ENCODE measurements around the gene C10orf62. TPM values are rescaled to one million over a fixed set of nuclear protein-coding genes. Genes with fewer than 3 reads are reported as not detected.

Gene C10orf62
- total RNA-seq, 1 experiment from 2014 or later, result not detected

DNA sequence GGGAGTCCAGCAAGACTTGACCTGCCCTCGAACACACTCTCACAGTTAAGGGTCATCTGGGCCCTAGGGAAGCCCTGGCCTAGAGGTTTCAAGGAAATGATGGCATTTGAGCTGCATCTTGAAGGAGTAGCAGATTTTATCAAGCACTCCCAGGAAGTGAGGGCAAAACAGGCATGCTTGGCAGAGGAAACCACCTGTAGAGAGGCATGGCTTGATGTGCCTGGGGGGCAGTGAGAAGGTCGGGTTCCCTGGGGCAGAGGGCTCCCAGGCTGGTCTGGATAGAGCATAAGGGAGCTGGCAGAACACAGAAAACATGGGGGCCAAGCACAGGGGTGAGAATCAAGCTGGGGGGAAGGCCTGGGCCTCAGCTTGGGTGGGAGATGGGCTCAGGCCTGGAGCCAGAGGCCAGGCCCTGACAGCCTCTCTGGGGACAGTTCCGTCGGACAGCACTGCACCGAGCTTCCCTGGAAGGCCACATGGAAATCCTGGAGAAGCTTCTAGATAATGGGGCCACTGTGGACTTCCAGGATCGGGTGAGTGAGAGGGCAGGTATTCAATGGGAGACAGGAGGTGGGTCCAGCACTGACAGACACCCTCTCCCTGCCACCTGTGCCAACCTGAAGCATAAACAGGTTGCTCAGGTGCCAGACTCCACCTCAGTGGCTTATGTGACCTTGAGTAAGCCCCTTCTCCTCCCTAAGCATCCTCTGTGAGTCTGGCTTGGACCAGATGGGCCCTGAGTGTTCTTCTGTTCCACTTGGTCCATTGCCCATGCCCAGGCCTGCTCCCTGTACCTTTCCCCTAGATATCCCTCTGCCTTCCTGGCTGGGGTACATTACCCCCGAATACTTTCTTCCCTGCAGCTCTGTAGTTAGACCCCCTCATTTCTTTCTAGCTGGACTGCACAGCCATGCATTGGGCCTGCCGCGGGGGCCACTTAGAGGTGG lies 8.8 kb upstream of the C10orf62 start:
- Mint-ChIP-seq H3K36me3 (no peaks in the 10 kb centered on the region), H3K9me3 (no peaks in the 10 kb centered on the region), H3K27ac (no peak overlapping the region), H3K4me1 (0 out of 2 replicates have a peak, but pooled peaks cover 7% of the 10 kb centered on the region), H3K4me3 (no peak overlapping the region), H3K27me3 (ENCODE audit: low read depth) (no peaks in the 10 kb centered on the region)
- DNase-seq (ENCODE audit: low spot score) (no peak), ATAC-seq (no peak)
- CTCF ChIA-PET, result interaction anchor here (1.9 to 2.3 kb wide), 3 partner anchors 8 to 46 kb away, joined by 6 to 11 read pairs (median 6); partner anchors contain the start of gene ANKRD2
- TF ChIP-seq, protein P1, sequence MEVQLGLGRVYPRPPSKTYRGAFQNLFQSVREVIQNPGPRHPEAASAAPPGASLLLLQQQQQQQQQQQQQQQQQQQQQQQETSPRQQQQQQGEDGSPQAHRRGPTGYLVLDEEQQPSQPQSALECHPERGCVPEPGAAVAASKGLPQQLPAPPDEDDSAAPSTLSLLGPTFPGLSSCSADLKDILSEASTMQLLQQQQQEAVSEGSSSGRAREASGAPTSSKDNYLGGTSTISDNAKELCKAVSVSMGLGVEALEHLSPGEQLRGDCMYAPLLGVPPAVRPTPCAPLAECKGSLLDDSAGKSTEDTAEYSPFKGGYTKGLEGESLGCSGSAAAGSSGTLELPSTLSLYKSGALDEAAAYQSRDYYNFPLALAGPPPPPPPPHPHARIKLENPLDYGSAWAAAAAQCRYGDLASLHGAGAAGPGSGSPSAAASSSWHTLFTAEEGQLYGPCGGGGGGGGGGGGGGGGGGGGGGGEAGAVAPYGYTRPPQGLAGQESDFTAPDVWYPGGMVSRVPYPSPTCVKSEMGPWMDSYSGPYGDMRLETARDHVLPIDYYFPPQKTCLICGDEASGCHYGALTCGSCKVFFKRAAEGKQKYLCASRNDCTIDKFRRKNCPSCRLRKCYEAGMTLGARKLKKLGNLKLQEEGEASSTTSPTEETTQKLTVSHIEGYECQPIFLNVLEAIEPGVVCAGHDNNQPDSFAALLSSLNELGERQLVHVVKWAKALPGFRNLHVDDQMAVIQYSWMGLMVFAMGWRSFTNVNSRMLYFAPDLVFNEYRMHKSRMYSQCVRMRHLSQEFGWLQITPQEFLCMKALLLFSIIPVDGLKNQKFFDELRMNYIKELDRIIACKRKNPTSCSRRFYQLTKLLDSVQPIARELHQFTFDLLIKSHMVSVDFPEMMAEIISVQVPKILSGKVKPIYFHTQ (CRISPR knock-in tag; IDR thresholded peaks at IDR 0.05), result no peak
- TF ChIP-seq, protein P2, sequence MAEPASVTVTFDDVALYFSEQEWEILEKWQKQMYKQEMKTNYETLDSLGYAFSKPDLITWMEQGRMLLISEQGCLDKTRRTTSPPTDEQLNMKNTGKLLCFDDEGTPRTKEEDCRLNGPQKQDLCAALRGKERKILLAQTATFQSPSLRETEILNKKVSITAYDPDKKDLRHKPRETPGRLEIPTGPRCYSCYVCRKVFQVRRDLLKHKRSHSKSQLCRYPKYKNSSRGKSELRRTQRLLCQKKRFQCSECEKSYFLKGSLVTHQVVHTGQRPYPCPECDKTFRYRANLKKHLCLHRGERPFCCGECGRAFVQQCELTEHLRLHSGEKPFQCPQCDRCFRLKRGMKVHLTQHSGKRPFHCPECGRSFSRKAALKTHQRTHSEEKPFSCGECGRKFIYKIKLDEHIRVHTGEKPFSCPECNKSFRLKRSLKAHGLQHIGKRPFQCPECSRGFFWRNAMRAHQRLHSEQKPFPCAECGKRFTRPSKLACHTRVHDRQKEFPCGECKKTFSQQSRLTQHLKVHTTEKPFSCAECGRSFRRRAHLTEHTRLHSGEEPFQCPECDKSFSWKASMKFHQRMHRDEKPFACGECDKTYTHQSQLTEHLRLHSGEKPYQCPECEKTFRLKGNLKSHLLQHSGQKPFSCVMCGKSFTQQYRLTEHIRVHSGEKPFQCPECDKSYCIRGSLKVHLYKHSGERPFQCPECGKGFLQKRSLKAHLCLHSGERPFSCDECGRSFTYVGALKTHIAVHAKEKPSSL (CRISPR knock-in tag; conservative IDR thresholded peaks at IDR 0.05), result no peak
- no peak for TF ChIP-seq MYBL2 (CRISPR knock-in tag; IDR thresholded peaks at IDR 0.05)
- no peak for TF ChIP-seq ZBTB21 (CRISPR knock-in tag; IDR thresholded peaks at IDR 0.05; ENCODE audit: borderline replicate concordance)
- no peak for TF ChIP-seq SOX15 (CRISPR knock-in tag; IDR thresholded peaks at IDR 0.05)
- no peak for TF ChIP-seq ETV6 (CRISPR knock-in tag; IDR thresholded peaks at IDR 0.05)
- no peak for TF ChIP-seq JAZF1 (CRISPR knock-in tag; IDR thresholded peaks at IDR 0.05)
- TF ChIP-seq, protein P3, sequence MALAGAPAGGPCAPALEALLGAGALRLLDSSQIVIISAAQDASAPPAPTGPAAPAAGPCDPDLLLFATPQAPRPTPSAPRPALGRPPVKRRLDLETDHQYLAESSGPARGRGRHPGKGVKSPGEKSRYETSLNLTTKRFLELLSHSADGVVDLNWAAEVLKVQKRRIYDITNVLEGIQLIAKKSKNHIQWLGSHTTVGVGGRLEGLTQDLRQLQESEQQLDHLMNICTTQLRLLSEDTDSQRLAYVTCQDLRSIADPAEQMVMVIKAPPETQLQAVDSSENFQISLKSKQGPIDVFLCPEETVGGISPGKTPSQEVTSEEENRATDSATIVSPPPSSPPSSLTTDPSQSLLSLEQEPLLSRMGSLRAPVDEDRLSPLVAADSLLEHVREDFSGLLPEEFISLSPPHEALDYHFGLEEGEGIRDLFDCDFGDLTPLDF (CRISPR knock-in tag; IDR thresholded peaks at IDR 0.05), result no peak
- TF ChIP-seq, protein P4, sequence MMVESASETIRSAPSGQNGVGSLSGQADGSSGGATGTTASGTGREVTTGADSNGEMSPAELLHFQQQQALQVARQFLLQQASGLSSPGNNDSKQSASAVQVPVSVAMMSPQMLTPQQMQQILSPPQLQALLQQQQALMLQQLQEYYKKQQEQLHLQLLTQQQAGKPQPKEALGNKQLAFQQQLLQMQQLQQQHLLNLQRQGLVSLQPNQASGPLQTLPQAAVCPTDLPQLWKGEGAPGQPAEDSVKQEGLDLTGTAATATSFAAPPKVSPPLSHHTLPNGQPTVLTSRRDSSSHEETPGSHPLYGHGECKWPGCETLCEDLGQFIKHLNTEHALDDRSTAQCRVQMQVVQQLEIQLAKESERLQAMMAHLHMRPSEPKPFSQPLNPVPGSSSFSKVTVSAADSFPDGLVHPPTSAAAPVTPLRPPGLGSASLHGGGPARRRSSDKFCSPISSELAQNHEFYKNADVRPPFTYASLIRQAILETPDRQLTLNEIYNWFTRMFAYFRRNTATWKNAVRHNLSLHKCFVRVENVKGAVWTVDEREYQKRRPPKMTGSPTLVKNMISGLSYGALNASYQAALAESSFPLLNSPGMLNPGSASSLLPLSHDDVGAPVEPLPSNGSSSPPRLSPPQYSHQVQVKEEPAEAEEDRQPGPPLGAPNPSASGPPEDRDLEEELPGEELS (CRISPR knock-in tag; IDR thresholded peaks at IDR 0.05), result no peak
- POLR2A ChIA-PET, result no interaction called here

DNA sequence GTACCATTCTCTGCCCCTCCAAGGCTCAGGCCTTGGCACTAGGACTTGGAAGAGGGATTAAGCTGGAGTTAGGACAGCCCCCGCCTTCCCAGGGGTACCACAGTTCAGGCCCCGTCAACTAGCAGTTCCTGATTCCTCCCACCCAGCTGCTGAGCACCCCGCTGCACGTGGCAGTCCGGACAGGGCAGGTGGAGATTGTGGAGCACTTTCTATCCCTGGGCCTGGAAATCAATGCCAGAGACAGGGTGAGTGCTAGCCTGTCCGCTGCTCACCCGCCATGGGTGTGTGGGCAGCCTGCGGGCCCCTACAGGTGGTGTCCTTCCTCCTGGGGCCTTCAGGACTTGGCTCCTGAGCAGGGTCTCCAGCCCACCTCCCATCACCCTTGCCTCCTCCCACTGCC lies 7.4 kb upstream of the C10orf62 start:
- DNase-seq (ENCODE audit: low spot score) (no peak), ATAC-seq (no peak)
- ChIA-PET CTCF (interaction anchor here (2.1 to 2.3 kb wide), 2 partner anchors 10 to 48 kb away, joined by 6 to 11 read pairs; partner anchors contain the start of gene ANKRD2), POLR2A (no interaction called here)
- H3K9me3 Mint-ChIP-seq, result no peaks in the 10 kb centered on the region
- no peaks in the 10 kb centered on the region for H3K27me3 Mint-ChIP-seq (ENCODE audit: low read depth)
- H3K36me3 Mint-ChIP-seq, result no peaks in the 10 kb centered on the region
- no peak overlapping the region for H3K4me3 Mint-ChIP-seq
- H3K27ac Mint-ChIP-seq, result no peak overlapping the region
- H3K4me1 Mint-ChIP-seq, result 0 out of 2 replicates have a peak, but pooled peaks cover 7% of the 10 kb centered on the region
- TF ChIP-seq RORB (CRISPR knock-in tag; IDR thresholded peaks at IDR 0.05) (no peak), SP1 (CRISPR knock-in tag; conservative IDR thresholded peaks at IDR 0.05) (no peak), NR2C2 (CRISPR knock-in tag; IDR thresholded peaks at IDR 0.05) (no peak), NR1H2 (CRISPR knock-in tag; IDR thresholded peaks at IDR 0.05) (no peak), RELA (CRISPR knock-in tag; IDR thresholded peaks at IDR 0.05; ENCODE audit: borderline replicate concordance) (no peak), HMGA2 (CRISPR knock-in tag; IDR thresholded peaks at IDR 0.05) (no peak), ESRRA (CRISPR knock-in tag; IDR thresholded peaks at IDR 0.05; ENCODE audit: borderline replicate concordance) (no peak), MYBL2 (CRISPR knock-in tag; IDR thresholded peaks at IDR 0.05) (no peak), EMX1 (CRISPR knock-in tag; IDR thresholded peaks at IDR 0.05) (no peak)
- TF ChIP-seq, protein P5, sequence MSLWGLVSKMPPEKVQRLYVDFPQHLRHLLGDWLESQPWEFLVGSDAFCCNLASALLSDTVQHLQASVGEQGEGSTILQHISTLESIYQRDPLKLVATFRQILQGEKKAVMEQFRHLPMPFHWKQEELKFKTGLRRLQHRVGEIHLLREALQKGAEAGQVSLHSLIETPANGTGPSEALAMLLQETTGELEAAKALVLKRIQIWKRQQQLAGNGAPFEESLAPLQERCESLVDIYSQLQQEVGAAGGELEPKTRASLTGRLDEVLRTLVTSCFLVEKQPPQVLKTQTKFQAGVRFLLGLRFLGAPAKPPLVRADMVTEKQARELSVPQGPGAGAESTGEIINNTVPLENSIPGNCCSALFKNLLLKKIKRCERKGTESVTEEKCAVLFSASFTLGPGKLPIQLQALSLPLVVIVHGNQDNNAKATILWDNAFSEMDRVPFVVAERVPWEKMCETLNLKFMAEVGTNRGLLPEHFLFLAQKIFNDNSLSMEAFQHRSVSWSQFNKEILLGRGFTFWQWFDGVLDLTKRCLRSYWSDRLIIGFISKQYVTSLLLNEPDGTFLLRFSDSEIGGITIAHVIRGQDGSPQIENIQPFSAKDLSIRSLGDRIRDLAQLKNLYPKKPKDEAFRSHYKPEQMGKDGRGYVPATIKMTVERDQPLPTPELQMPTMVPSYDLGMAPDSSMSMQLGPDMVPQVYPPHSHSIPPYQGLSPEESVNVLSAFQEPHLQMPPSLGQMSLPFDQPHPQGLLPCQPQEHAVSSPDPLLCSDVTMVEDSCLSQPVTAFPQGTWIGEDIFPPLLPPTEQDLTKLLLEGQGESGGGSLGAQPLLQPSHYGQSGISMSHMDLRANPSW (CRISPR knock-in tag; conservative IDR thresholded peaks at IDR 0.05; ENCODE audit: low read depth), result no peak
- TF ChIP-seq, protein P3 (CRISPR knock-in tag; IDR thresholded peaks at IDR 0.05), result no peak
- TF ChIP-seq, protein P6, sequence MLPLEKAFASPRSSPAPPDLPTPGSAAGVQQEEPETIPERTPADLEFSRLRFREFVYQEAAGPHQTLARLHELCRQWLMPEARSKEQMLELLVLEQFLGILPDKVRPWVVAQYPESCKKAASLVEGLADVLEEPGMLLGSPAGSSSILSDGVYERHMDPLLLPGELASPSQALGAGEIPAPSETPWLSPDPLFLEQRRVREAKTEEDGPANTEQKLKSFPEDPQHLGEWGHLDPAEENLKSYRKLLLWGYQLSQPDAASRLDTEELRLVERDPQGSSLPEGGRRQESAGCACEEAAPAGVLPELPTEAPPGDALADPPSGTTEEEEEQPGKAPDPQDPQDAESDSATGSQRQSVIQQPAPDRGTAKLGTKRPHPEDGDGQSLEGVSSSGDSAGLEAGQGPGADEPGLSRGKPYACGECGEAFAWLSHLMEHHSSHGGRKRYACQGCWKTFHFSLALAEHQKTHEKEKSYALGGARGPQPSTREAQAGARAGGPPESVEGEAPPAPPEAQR (CRISPR knock-in tag; IDR thresholded peaks at IDR 0.05), result no peak

All from WTC11 (cell line).